ENCODE measurements around the gene ZNF454.

Gene ZNF454

DNA sequence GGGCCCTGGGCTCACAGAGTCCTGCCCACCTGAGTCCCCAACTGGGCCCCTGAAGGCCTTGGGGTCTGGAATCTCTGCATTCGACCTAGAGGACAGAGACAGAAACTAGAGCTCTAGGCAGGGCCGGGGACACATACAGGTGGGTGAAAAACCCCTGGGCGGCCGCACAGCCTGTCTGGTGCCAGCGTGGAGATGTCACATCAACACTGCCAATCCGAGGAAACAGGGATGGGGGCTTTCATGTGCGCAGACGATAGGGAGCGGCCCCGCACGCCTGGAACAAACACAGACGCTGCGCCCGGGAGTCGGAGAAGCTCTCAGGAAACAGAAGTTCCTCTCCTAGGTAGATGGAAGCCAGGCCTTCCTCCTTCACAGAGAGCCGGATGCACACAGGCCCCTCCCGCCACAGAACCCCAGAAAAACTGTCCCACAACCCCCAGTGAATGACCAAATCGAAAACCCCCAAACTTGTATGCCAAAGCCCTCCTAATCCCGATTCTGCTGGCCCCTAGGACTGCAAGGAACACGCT is 52.3 kb downstream of the ZNF454 start:
- DNase-seq (ENCODE audit: low read depth in 2 of 2), result no peak

DNA sequence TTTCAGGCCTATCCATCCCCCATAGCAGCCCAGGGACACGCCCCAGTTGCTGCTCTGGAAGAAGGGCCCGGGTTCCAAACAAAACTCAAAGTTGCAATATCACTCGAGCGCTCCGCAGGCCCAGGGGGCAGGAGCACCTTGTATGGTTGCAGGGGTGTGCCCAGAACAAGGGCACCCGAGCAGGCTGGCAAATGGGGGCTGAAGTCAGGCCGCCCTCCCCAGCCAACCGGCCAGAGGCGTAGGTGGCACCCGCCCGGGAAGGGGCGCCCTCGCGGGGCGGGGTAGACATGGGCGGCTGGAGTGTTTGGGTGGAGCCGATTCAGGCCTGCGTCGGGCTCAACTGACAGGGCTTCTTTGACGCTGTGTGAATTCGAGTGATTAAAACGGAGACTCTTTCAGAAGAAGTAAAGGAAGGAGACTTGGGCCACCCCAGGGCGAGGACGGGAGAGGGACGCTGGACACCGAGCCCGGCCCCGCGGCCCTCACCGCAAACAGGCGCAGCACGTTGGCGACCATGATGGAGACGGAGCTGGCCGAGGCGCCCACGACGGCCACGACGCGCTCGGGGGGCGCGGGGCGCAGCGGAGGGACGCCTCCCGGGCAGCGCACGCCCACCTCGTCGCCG is 53.1 kb downstream of the ZNF454 start:
- no peak for DNase-seq (ENCODE audit: low read depth in 2 of 2)

DNA sequence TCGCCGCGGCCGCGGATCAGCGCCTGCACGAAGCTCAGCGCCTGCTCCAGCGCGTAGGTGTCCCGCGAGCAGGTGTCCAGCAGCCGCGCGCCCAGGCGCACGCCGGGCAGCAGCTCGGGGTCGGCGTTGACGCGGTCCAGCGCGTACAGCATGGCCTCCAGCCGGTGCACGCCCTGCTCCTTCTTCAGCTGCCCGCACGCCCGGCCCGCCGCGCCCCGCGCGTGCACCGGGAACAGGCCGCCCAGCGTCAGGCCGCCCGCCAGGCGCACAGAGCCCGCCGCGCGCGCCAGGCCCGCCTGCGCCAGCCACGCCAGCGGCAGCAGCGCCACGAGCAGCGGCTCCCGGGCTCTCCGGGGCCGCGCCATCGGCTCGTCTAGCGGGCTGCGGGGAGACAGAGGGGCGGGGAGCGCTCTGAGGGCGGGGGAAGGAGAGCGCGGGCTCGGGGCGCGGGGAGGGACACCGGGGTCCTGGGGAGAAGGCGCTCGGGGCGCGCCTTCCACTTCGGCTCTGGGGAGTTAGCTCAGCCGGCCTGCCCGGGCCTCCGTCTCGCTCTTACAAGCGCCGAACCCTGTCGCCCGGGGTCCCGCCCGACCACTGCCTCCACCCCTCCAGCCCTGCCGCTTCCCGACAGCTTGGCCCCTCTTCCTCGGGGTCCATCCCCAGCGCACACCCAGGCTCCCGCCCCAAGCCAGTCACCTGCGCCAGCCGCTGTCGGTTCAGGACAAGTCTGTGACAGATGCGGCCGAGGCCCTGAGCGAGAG is 53.8 kb downstream of the ZNF454 start, which contains the start of gene GRM6:
Gene GRM6 (minus strand): TSS at position 741 of the 761 bp plus-strand sequence. CDS start 376 bp downstream, at position 365.
- DNase-seq (ENCODE audit: low read depth in 2 of 2), result no peak

DNA sequence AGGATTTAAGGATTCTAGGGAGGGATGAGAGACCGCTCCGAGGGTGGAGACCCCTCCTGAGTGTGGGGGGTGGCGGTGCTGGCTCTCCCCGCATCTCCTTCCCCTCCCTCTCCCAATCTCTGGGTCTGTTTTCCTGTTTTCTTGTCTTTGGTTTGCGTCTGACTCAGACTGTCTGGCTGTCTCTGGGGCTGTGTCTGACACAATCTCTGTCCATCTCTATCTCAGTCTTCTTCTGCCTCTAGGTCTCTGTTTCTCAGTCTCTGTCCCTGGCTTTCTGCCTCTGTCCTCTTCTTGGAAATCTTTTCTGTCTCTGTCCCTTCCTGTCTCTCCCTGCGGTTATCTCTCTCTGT is 54.3 kb downstream of the ZNF454 start:
- DNase-seq (ENCODE audit: low read depth in 2 of 2), result no peak

DNA sequence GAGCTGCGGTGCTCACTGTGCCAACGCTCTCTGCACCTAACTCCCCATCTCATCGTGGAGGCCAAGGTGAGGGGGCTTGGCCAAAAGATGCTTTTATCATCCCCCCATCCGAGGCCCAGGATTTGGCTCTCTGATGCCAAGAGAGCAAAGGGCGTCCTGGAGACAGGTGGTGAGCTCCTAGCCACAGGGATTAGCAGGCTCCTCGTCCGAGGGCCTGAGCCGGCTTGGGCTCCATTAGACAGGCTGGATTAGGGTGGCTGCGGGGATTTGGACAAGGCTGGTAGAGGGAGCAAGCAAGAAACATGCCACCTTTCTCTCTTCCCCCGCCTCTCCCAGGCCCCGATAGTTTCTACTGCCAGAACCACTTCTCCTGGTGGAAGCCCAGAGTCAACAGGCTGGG is 55.2 kb downstream of the ZNF454 start:
- DNase-seq (ENCODE audit: low read depth in 2 of 2), result no peak

DNA sequence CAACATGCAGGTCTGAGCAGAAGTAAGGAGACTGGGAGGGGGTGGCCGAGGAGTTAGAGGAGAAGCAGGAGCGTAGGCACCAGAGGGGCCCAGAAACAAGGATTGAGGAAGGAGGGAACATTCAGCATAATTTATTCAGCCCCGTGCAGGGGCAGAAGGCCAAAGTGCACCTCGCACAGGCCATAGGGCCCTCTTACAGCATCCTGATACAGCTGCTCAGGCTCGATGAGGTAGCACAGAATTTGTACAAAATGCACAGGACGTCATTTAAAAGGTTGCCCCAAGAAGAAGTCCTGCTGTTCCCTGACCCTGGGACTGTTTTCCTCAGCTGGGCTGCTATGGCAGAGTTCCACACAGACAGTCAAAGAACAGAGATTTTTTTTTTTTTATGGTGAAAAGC is 56.2 kb downstream of the ZNF454 start:
- no peak for DNase-seq (ENCODE audit: low read depth in 2 of 2)

DNA sequence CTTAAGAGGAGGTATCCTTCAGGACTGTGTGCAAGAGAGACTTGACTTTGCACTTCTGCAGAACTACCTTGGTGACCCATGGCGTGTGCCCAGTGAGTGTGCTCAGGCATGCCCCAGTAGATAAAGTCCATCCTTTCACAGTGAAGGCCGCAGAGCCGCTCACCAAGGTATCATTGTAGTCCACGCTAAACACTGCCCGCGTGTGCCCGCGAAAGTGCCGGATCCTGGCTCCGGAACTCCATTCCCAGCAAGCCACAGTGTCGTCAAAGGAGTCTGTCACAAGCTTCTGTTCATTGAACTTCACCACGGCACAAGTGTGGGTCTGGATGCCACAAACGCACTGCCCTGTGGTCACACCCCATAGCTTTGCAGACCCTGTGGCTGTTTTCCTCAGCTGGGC is 57.4 kb downstream of the ZNF454 start:
- no peak for DNase-seq (ENCODE audit: low read depth in 2 of 2)

DNA sequence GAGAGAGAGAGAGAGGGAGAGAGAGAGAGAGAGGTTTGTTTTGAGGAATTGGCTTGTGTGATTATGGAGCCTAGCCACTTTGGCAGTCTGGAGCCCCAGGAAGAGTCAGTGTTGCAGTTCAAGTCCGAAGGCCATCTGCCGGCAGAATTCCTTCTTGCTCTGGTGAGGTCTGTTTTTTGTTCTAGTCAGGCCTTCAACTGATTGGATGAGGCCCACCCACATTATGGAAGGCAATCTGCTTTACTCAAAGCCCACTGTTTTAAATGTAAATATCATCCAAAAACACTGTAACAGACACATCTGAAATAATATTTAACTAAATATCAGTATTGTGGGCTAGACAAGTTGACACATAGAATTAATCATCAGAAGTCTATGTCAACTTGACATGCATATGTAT is 65.6 kb downstream of the ZNF454 start:
- no peak for DNase-seq (ENCODE audit: low read depth in 2 of 2)

DNA sequence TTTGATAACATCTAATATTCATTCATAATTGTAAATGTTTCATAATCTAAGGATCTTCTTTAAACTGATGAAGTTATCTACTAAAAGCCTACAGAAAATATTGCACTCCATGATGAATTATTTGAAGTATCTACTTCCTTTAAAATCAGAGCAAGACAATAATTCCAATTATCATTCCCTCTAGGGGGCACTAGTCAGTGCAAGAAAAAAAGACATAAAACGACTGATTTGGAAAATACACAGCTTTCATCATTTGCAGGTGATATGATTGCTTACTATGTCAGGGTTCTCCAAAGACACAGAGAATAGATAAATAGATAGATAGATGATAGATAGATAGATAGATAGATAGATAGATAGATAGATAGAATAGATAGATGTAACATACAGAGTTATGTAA is 67.7 kb downstream of the ZNF454 start:
- DNase-seq (ENCODE audit: low read depth in 2 of 2), result no peak
